ENCODE measurements around the gene SLC35G3.
"Not testable (repeated sequence)": the region's sequence is repeated elsewhere in the genome, so short reads cannot be mapped to it uniquely, and the experiment has no call there.

Gene SLC35G3

DNA sequence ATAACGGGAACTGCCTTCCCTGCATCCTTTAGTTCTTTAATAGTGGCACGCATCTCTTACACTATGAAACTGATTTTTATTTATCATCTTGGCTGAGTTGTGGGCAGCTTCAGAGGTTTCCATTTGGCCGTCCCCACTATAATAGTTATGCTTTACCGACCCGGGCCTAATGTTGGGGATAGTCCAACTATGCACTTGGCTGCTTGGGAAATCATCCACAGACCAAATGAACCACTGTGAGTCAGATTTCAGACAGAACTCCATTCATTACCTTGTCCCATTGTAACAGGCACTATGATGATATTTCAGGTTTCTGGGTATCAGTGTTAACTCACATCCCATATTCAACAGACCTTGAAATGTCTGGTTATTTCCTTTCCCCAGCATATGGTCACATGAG, 42.6 kb upstream of the SLC35G3 start:
- no peak for DNase-seq (ENCODE audit: low read depth, low spot score)
- no peaks in the 10 kb centered on the region for H3K36me3 ChIP-seq (ENCODE audit: insufficient read depth, low read length)
- TF ChIP-seq POLR2AphosphoS5 (IDR thresholded peaks at IDR 0.05; ENCODE audit: borderline replicate concordance, low read depth, low read length): no peak
- no peak for TF ChIP-seq FOXP2 (optimal IDR thresholded peaks at IDR 0.05; ENCODE audit: control extremely low read depth, extremely low read length, insufficient read depth)
- no peak for TF ChIP-seq EZH2 (IDR thresholded peaks at IDR 0.05)

DNA sequence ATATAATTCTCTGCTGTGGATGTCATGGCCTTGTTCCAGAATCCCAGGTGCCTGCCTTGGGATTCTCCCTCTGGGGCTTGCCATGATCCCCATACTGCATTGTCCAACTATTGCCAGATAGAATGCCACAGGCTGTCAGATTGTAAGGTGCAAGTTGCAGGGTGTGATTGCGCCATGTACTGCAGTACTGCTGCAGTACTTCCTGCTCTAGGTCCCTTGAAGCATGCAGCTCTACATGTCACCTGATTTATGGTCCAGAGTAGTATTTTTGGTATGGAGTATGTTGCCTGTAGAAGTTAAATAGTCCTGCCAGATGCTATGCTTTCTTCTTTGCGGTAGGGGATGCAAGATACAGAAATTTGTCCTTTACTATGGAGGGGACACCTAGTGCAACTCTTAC, 41.7 kb upstream of the SLC35G3 start:
- TF ChIP-seq POLR2AphosphoS5 (IDR thresholded peaks at IDR 0.05; ENCODE audit: borderline replicate concordance, low read depth, low read length) (no peak), EZH2 (IDR thresholded peaks at IDR 0.05) (no peak), FOXP2 (optimal IDR thresholded peaks at IDR 0.05; ENCODE audit: control extremely low read depth, extremely low read length, insufficient read depth) (no peak)

More for the DNA sequence above, 42.6 kb upstream of the SLC35G3 start:
- H3K9me3 ChIP-seq (ENCODE audit: low read depth, low read length): no peaks in the 10 kb centered on the region
- no peak overlapping the region for H3K9ac ChIP-seq (ENCODE audit: insufficient read length)
- no peak overlapping the region for H3K27ac ChIP-seq
- no peak overlapping the region for H3K4me3 ChIP-seq

DNA sequence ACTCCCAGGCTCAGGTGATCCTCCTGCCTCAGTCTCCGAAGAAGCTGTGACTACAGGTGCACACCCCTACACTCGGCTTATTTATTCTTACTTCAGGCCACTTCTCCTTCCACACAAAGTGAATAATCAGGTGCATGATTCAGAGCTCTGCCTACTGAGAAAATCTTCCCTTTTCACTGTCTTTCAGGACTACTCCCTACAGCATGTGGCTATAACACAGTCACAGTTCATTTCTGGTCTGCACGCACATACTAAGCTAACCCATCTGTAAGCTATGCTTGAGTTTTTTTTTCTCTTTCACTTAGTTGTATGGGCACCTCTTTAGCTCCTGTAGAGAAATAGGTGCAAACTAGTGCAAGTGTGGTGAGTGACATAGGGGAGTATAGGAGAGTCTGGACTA, 41.1 kb upstream of the SLC35G3 start:
- Histone ChIP-seq H3K36me3 (ENCODE audit: insufficient read depth, low read length) (no peaks in the 10 kb centered on the region), H3K9ac (ENCODE audit: insufficient read length) (no peak overlapping the region), H3K9me3 (ENCODE audit: low read depth, low read length) (no peaks in the 10 kb centered on the region), H3K27ac (no peak overlapping the region), H3K4me3 (no peak overlapping the region)
- TF ChIP-seq EZH2 (IDR thresholded peaks at IDR 0.05) (no peak), FOXP2 (optimal IDR thresholded peaks at IDR 0.05; ENCODE audit: control extremely low read depth, extremely low read length, insufficient read depth) (no peak), POLR2AphosphoS5 (IDR thresholded peaks at IDR 0.05; ENCODE audit: borderline replicate concordance, low read depth, low read length) (no peak)
- no peak for DNase-seq (ENCODE audit: low read depth, low spot score)

More for the DNA sequence above, 41.7 kb upstream of the SLC35G3 start:
- no peak overlapping the region for H3K27ac ChIP-seq
- H3K36me3 ChIP-seq (ENCODE audit: insufficient read depth, low read length): no peaks in the 10 kb centered on the region
- H3K9me3 ChIP-seq (ENCODE audit: low read depth, low read length): no peaks in the 10 kb centered on the region
- no peak for DNase-seq (ENCODE audit: low read depth, low spot score)
- no peak overlapping the region for H3K9ac ChIP-seq (ENCODE audit: insufficient read length)
- no peak overlapping the region for H3K4me3 ChIP-seq

DNA sequence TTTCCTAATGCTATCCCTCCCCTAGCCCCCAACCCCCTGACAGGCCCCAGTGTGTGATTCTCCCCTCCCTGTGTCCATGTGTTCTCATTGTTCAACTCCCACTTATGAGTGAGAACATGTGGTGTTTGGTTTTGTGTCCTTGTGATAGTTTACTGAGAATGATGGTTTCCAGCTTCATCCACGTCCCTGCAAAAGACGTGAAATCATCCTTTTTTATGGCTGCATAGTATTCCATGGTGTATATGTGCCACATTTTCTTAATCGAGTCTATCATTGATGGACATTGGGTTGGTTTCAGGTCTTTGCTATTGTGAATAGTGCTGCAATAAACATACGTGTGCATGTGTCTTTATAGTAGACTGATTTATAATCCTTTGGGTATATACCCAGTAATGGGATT, 40.1 kb upstream of the SLC35G3 start:
- not testable (repeated sequence) for H3K9ac ChIP-seq (ENCODE audit: insufficient read length); H3K4me3 ChIP-seq; DNase-seq (ENCODE audit: low read depth, low spot score); H3K36me3 ChIP-seq (ENCODE audit: insufficient read depth, low read length); H3K27ac ChIP-seq; H3K9me3 ChIP-seq (ENCODE audit: low read depth, low read length)

DNA sequence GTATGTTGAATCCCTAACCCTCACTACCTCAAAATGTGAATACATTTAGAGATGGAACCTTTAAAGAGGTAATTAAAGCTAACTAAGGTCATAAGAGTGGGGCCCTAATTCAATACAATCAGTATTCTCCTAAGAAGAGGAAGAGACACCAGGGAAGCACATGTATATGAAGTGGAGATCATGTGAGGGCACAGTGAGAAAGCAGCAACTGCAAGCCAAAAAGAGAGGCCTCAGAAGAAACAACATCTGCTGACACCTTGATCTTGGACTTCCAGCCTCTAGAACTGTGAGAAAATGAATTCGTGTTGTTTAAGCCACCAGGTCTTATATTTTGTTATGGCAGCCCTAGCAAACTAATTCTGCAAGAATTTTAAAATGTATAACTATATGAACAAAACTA, 35.4 kb upstream of the SLC35G3 start:
- no peaks in the 10 kb centered on the region for H3K36me3 ChIP-seq (ENCODE audit: insufficient read depth, low read length)
- H3K4me3 ChIP-seq: no peak overlapping the region
- H3K9ac ChIP-seq (ENCODE audit: insufficient read length): no peak overlapping the region
- H3K9me3 ChIP-seq (ENCODE audit: low read depth, low read length): no peaks in the 10 kb centered on the region
- TF ChIP-seq FOXP2 (optimal IDR thresholded peaks at IDR 0.05; ENCODE audit: control extremely low read depth, extremely low read length, insufficient read depth): no peak
- no peak for TF ChIP-seq EZH2 (IDR thresholded peaks at IDR 0.05)
- no peak for TF ChIP-seq POLR2AphosphoS5 (IDR thresholded peaks at IDR 0.05; ENCODE audit: borderline replicate concordance, low read depth, low read length)
- no peak overlapping the region for H3K27ac ChIP-seq
- DNase-seq (ENCODE audit: low read depth, low spot score): no peak

DNA sequence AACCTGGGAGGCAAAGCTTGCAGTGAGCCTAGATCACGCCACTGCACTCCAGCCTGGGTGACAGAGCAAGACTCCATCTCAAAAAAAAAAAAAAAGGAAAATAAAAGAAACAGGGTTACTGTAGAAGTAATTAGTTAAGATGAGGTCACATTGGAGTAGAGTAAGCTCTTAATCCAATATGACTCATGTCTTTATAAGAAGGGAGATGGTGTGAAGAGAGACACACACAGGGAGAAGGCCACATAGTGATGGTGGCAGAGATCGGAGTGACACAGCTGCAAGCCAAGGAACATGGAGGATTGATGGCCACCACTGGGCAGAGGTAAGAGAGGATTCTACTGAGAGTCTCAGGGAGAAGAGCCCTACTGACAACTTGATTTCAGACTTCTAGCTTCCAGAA, 33.4 kb upstream of the SLC35G3 start:
- no peak overlapping the region for H3K9ac ChIP-seq (ENCODE audit: insufficient read length)
- DNase-seq (ENCODE audit: low read depth, low spot score): no peak

DNA sequence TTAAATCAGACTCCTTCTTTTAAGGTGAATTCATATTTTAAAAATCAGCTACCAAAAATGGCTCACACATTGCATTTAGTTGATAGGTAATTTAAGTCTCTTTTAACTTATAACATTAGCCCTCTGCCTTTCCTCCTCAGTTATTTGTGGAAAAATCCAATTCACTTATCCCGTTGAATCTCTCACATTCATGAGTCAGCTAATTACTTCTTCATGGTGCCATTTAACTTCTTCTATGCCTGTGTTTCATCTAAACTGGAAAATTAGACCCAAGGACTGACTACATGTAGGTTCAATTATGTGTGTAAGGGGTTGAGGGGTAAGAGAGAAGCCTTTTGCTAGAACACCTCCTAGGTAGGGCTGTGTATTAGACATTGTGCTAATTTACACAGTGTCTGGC, 30.2 kb upstream of the SLC35G3 start:
- no peak for DNase-seq (ENCODE audit: low read depth, low spot score)
- H3K9ac ChIP-seq (ENCODE audit: insufficient read length): no peak overlapping the region
- H3K9me3 ChIP-seq (ENCODE audit: low read depth, low read length): no peaks in the 10 kb centered on the region
- no peak overlapping the region for H3K4me3 ChIP-seq
- no peak for TF ChIP-seq FOXP2 (optimal IDR thresholded peaks at IDR 0.05; ENCODE audit: control extremely low read depth, extremely low read length, insufficient read depth)
- TF ChIP-seq POLR2AphosphoS5 (IDR thresholded peaks at IDR 0.05; ENCODE audit: borderline replicate concordance, low read depth, low read length): no peak
- TF ChIP-seq EZH2 (IDR thresholded peaks at IDR 0.05): no peak
- H3K36me3 ChIP-seq (ENCODE audit: insufficient read depth, low read length): no peaks in the 10 kb centered on the region
- no peak overlapping the region for H3K27ac ChIP-seq

More for the DNA sequence above, 33.4 kb upstream of the SLC35G3 start:
- Histone ChIP-seq H3K9me3 (ENCODE audit: low read depth, low read length) (no peaks in the 10 kb centered on the region), H3K4me3 (no peak overlapping the region), H3K27ac (no peak overlapping the region), H3K36me3 (ENCODE audit: insufficient read depth, low read length) (no peaks in the 10 kb centered on the region)
- TF ChIP-seq FOXP2 (optimal IDR thresholded peaks at IDR 0.05; ENCODE audit: control extremely low read depth, extremely low read length, insufficient read depth) (no peak), POLR2AphosphoS5 (IDR thresholded peaks at IDR 0.05; ENCODE audit: borderline replicate concordance, low read depth, low read length) (no peak), EZH2 (IDR thresholded peaks at IDR 0.05) (no peak)

DNA sequence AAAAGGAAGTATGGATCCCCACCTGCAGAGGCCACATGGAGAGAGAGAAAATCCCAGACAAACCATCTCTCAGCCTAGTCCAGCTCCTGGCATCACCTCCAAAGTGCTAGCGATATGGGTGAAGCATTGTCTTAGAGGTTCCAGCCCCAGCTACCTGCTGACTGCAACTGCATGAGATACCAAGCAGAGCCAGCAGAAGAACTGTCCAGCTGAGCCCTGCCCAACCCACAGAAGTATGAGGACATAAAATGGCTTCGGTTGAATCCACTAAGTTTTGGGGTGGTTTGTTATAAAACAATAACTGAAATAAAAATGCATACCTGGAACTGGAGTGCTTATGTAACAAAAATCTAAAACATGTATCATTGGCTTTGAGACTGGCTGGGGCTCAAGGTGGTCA, 28.3 kb upstream of the SLC35G3 start:
- H3K9me3 ChIP-seq (ENCODE audit: low read depth, low read length): no peaks in the 10 kb centered on the region
- no peak overlapping the region for H3K9ac ChIP-seq (ENCODE audit: insufficient read length)
- no peaks in the 10 kb centered on the region for H3K36me3 ChIP-seq (ENCODE audit: insufficient read depth, low read length)
- TF ChIP-seq EZH2 (IDR thresholded peaks at IDR 0.05) (no peak), POLR2AphosphoS5 (IDR thresholded peaks at IDR 0.05; ENCODE audit: borderline replicate concordance, low read depth, low read length) (no peak), FOXP2 (optimal IDR thresholded peaks at IDR 0.05; ENCODE audit: control extremely low read depth, extremely low read length, insufficient read depth) (no peak)
- no peak overlapping the region for H3K4me3 ChIP-seq
- DNase-seq (ENCODE audit: low read depth, low spot score): no peak
- no peak overlapping the region for H3K27ac ChIP-seq

DNA sequence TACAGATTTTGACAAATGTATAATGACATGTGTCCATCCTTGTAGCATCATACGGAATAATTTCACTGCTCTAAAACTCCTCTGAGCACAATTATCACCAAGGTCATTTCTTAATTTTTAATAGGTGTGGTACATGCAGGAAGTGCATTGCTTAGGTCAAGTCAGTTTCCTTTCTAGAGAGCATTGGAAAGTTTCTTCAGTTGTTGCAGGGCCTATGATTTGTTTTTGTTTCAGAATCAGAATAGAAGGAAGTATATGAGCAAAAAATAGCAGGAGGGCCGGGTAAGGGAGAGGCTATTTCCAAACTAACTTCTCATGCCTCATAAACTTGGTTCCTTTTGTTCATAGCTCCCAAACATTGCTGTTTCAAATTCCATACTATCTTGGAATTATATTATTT, 24.7 kb upstream of the SLC35G3 start:
- Histone ChIP-seq H3K27ac (no peak overlapping the region), H3K4me3 (no peak overlapping the region), H3K9ac (ENCODE audit: insufficient read length) (no peak overlapping the region), H3K9me3 (ENCODE audit: low read depth, low read length) (no peaks in the 10 kb centered on the region), H3K36me3 (ENCODE audit: insufficient read depth, low read length) (no peaks in the 10 kb centered on the region)
- no peak for DNase-seq (ENCODE audit: low read depth, low spot score)
- no peak for TF ChIP-seq EZH2 (IDR thresholded peaks at IDR 0.05)
- no peak for TF ChIP-seq FOXP2 (optimal IDR thresholded peaks at IDR 0.05; ENCODE audit: control extremely low read depth, extremely low read length, insufficient read depth)
- no peak for TF ChIP-seq POLR2AphosphoS5 (IDR thresholded peaks at IDR 0.05; ENCODE audit: borderline replicate concordance, low read depth, low read length)
